Transverse colon (tissue), 4 donors: Measurements from ENCODE around the gene PRRC1. TPM values are rescaled to one million over a fixed set of nuclear protein-coding genes. Genes with fewer than 3 reads are reported as not detected.
"Not testable (repeated sequence)": the region's sequence is repeated elsewhere in the genome, so short reads cannot be mapped to it uniquely, and the experiment has no call there.

ENCODE experiments used
- DNase-seq: peaks from one replicate; pipeline ENCODE4 v3.0.0-alpha.2; 2019
- H3K27ac ChIP-seq, 4 donors: fragments of 200-600 bp; sonication (generic); 2 replicates each; pipeline ENCODE4 v1.5.1; 2016 to 2018; ENCODE audit warnings: inconsistent platforms in 4 of 4
- H3K27me3 ChIP-seq: fragments of 200-600 bp; sonication (generic); 2 replicates; pipeline ENCODE4 v1.5.1; 2017; ENCODE audit warnings: inconsistent platforms
- H3K36me3 ChIP-seq, 4 donors: fragments of 200-600 bp; sonication (generic); 2 replicates each; pipeline ENCODE4 v1.5.1; 2017 to 2019; ENCODE audit warnings: inconsistent platforms in 4 of 4
- H3K4me1 ChIP-seq, 4 donors: fragments of 200-600 bp; sonication (generic); 2 replicates each; pipeline ENCODE4 v1.5.1; 2017 to 2020; ENCODE audit warnings: inconsistent platforms in 4 of 4
- H3K4me3 ChIP-seq, 4 donors: fragments of 200-600 bp; sonication (generic); 1 replicate in 1 of 4; 2 replicates in 3 of 4; pipeline versions ENCODE4 v1.5.1 to v1.6.1; 2017 to 2019; ENCODE audit warnings: inconsistent platforms in 4 of 4
- H3K9me3 ChIP-seq, 2 donors: fragments of 200-600 bp; sonication (generic); 2 replicates each; pipeline ENCODE4 v1.5.1; 2017 to 2019; ENCODE audit warnings: inconsistent platforms in 2 of 2
- EP300 ChIP-seq: sonication (generic); formaldehyde crosslinking; IDR thresholded peaks from one replicate; pipeline ENCODE4 v1.6.1; 2017; ENCODE audit warnings: antibody characterized with exemption, low read depth
- POLR2A ChIP-seq: fragments of 450-650 bp; IDR thresholded peaks from one replicate; pipeline ENCODE4 v1.6.1; 2016; ENCODE audit warnings: antibody characterized with exemption, mild to moderate bottlenecking, moderate library complexity
- POLR2AphosphoS5 ChIP-seq, 3 donors: sonication (generic); formaldehyde crosslinking; IDR thresholded peaks; one replicate each; pipeline ENCODE4 v1.6.1; 2016; ENCODE audit warnings: antibody characterized with exemption in 3 of 3
- WGBS, 2 donors: methylation state at CpG; one replicate each; pipeline ENCODE4 v1.1.5; 2018; ENCODE audit warnings: low coverage in 1 of 2; 5-methylcytosine and 5-hydroxymethylcytosine counted together
- in situ Hi-C, 4 donors: fragments of 200-750 bp; cut with MboI; loops; one replicate each; pipeline versions ENCODE4 v1.15.0 to v1.15.1; 2017; ENCODE audit warnings: low sequenced_read_pairs in 3 of 4, low pct_ligation_motif_present in 1 of 4, low pct_unique_long_range_greater_than_20kb in 1 of 4
- intact Hi-C: fragments of 100-400 bp; cut with DNase I; formaldehyde crosslinking; loops from one replicate; pipeline ENCODE4 v1.15.1; 2023; ENCODE audit warnings: low total_unique reads
- total RNA-seq, 4 donors: library from RNA; depleted of rRNA; stranded (reverse); fragments of >200 nt; gene quantifications; one replicate each; pipeline ENCODE4 v1.1.0, GENCODE V29; 2016
- TF ChIP-seq, protein P1 (sequence below), 5 experiments: fragments of 200-600 bp in 3 of 5; fragments of 450-650 bp in 2 of 5; sonication (generic) in 3 of 5; IDR thresholded peaks; 1 replicate in 2 of 5; 2 replicates in 3 of 5; pipeline ENCODE4 v1.5.1; 2016 to 2017; ENCODE audit warnings: antibody characterized with exemption in 5 of 5, inconsistent platforms in 3 of 5, mild to moderate bottlenecking in 2 of 5, moderate library complexity in 1 of 5

The PRRC1 gene
- total RNA-seq, 4 donors from 2014 or later = 11.2 to 56.0 (median 29.4) TPM

DNA sequence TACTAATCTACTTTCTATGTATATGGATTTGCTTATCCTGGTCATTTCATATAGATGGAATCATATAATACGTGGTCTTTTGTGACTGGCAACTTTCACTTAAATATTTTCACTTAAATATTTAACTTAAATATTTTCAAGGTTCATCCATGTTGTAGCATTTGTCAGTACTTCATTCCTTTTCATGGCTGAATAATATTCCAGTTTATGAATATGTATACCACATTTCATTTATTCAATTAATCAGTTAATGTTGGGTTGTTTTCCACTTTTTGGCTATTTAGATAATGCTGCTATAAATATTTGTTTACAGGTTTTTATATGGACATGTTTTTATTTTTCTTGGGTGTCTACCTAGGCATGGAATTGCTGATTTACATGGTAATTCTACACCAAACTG is 7.7 kb downstream of the PRRC1 start:
- 98 to 100% methylated on average over 1 of the region's 1 CpG for WGBS, 2 donors
- H3K27ac ChIP-seq = no peak overlapping the region
- in situ Hi-C loops (no loop called here), intact Hi-C loops (no loop called here)
- no peaks in the 10 kb centered on the region for H3K4me1 ChIP-seq
- H3K9me3 ChIP-seq = peaks cover 0 to 4% of the 10 kb centered on the region in 2 donors
- H3K36me3 ChIP-seq = peaks cover 0 to 84% (median 21%) of the 10 kb centered on the region in 4 donors
- no peak for TF ChIP-seq POLR2AphosphoS5 (IDR thresholded peaks at IDR 0.05)
- TF ChIP-seq POLR2A = no peak
- TF ChIP-seq EP300 = no peak
- TF ChIP-seq, protein P1, sequence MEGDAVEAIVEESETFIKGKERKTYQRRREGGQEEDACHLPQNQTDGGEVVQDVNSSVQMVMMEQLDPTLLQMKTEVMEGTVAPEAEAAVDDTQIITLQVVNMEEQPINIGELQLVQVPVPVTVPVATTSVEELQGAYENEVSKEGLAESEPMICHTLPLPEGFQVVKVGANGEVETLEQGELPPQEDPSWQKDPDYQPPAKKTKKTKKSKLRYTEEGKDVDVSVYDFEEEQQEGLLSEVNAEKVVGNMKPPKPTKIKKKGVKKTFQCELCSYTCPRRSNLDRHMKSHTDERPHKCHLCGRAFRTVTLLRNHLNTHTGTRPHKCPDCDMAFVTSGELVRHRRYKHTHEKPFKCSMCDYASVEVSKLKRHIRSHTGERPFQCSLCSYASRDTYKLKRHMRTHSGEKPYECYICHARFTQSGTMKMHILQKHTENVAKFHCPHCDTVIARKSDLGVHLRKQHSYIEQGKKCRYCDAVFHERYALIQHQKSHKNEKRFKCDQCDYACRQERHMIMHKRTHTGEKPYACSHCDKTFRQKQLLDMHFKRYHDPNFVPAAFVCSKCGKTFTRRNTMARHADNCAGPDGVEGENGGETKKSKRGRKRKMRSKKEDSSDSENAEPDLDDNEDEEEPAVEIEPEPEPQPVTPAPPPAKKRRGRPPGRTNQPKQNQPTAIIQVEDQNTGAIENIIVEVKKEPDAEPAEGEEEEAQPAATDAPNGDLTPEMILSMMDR (IDR thresholded peaks at IDR 0.05) = no peak
- H3K4me3 ChIP-seq = no peak overlapping the region
- no peaks in the 10 kb centered on the region for H3K27me3 ChIP-seq
- DNase-seq = no peak

DNA sequence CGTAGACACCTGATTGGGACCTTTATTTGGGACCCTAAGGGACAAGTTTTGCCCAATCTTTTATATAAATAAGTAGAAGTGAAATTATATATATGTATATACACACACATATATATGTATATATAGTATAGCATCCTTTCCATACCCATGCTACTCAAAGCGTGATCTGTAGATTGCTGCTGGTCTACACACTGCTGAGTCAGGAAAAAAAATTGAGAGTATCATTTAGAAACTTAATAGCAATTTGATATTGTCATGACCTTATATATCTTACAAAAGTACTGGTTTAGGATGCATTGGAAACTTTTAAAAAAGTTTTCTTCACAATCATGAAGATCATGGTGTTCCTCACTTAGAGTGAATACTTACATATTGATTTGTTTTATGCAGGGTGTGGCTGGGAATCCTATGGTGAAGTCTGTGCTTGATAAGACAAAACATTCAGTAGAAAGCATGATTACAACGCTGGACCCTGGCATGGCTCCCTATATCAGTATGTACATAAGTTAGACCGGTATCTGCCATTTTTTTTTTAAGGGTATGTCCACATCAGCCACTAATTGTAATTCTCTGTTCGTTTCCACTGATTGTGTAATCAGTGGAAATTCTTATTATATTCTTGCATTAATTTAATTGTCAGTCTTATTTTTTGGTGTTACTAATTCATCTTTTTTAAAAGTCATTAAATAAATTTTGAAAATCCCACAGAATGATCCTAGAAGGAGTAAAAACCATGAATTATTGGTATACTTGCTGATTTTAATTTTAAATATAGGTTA is 12.7 kb downstream of the PRRC1 start:
- no peak overlapping the region for H3K27ac ChIP-seq
- 90 to 93% methylated on average over 5 of the region's 5 CpGs for WGBS, 2 donors
- H3K4me3 ChIP-seq = no peak overlapping the region
- no peaks in the 10 kb centered on the region for H3K4me1 ChIP-seq
- TF ChIP-seq EP300 (no peak), POLR2AphosphoS5 (IDR thresholded peaks at IDR 0.05) (no peak), POLR2A (no peak)
- TF ChIP-seq, protein P1 (IDR thresholded peaks at IDR 0.05) = no peak
- H3K27me3 ChIP-seq = no peaks in the 10 kb centered on the region
- H3K36me3 ChIP-seq = peaks cover 0 to 79% (median 28%) of the 10 kb centered on the region in 4 donors
- intact Hi-C loops = no loop called here
- DNase-seq = no peak
- no peaks in the 10 kb centered on the region for H3K9me3 ChIP-seq
- in situ Hi-C loops = no loop called here

DNA sequence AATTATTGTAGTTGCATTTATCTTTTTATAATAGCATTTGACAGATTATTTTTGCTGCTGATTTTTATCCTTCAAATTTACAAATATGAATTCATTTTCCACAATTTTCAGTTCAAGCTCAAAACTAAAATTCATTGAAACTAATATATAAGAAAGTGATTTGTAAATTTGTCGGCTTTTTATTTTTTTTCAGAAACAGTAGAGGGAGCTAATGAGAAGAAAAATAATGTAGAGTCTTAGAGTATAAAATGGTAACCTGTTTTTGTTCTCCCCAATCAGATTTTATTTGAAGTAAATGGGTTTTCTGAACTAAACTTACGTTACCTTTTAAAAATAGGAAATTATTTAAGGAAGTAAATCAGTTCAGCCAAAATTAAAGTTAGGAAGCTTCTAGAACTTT is 19.2 kb downstream of the PRRC1 start:
- Histone ChIP-seq H3K4me3 (no peak overlapping the region), H3K4me1 (no peaks in the 10 kb centered on the region), H3K27ac (no peak overlapping the region), H3K36me3 (peaks cover 0 to 69% (median 34%) of the 10 kb centered on the region in 4 donors), H3K27me3 (no peaks in the 10 kb centered on the region), H3K9me3 (no peaks in the 10 kb centered on the region)
- no peak for DNase-seq
- in situ Hi-C loops (no loop called here), intact Hi-C loops (no loop called here)
- 79 to 84% methylated on average over 2 of the region's 2 CpGs for WGBS, 2 donors
- TF ChIP-seq POLR2AphosphoS5 (IDR thresholded peaks at IDR 0.05) (no peak), EP300 (no peak)
- TF ChIP-seq, protein P1 (IDR thresholded peaks at IDR 0.05) = peak in 2 of 5 experiments; percentile 24 to 25

DNA sequence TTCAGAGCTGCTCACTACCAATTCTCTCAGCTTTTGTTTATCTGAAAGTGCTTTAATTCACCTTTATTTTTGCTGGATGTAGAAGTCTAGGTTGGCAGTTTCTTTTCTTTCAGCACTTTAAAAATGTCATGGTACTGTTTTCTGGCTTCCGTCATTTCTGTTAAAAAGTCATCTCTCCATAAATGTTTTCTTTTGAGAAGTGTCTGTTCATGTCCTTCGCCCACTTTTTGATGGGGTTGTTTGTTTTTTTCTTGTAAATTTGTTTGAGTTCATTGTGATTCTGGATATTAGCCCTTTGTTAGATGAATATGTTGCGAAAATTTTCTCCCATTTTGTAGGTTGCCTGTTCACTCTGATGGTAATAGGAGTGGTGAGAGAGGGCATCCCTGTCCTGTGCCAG is 23.1 kb downstream of the PRRC1 start:
- 99 to 100% methylated on average over 3 of the region's 3 CpGs for whole genome bisulfite sequencing, 2 donors
- H3K36me3 ChIP-seq = peaks cover 0 to 47% (median 19%) of the 10 kb centered on the region in 4 donors
- H3K27me3 ChIP-seq, H3K27ac ChIP-seq, intact Hi-C loops, H3K4me3 ChIP-seq, H3K9me3 ChIP-seq, H3K4me1 ChIP-seq, DNase-seq, in situ Hi-C loops: not testable (repeated sequence)

DNA sequence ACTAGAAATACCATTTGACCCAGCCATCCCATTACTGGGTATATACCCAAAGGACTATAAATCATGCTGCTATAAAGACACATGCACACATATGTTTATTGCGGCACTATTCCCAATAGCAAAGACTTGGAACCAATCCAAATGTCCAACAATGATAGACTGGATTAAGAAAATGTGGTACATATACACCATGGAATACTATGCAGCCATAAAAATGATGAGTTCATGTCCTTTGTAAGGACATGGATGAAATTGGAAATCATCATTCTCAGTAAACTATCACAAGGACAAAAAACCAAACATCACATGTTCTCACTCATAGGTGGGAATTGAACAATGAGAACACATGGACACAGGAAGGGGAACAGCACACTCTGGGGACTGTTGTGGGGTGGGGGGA is 27.8 kb downstream of the PRRC1 start:
- H3K27me3 ChIP-seq, in situ Hi-C loops, H3K9me3 ChIP-seq, DNase-seq, intact Hi-C loops, H3K27ac ChIP-seq, H3K4me3 ChIP-seq: not testable (repeated sequence)
- WGBS, 2 donors = no CpG with 5 or more reads among the region's 1 CpG
- peaks cover 0 to 18% (median 5%) of the 10 kb centered on the region in 4 donors for H3K4me1 ChIP-seq
- H3K36me3 ChIP-seq = peaks cover 0 to 19% (median 4%) of the 10 kb centered on the region in 4 donors
